K562 (cell line): ENCODE results near the gene GRXCR1.

ENCODE experiments used
- ATF2 ChIP-seq: sonication (generic); formaldehyde crosslinking; IDR thresholded peaks from 2 replicates; pipeline ENCODE4 v1.8.1; 2022; ENCODE audit warnings: missing genetic modification reagents
- BRF1 ChIP-seq: IDR thresholded peaks from 3 replicates; pipeline ENCODE4 v1.6.1; 2011; ENCODE audit warnings: borderline replicate concordance, mild to moderate bottlenecking; ENCODE audit not compliant: insufficient read length; ENCODE audit errors: extremely low read depth
- DACH1 ChIP-seq: fragments of 450-650 bp; IDR thresholded peaks from 2 replicates; pipeline ENCODE4 v1.6.1; 2018; ENCODE audit not compliant: partially characterized antibody
- EZH2 ChIP-seq: IDR thresholded peaks from 2 replicates; pipeline ENCODE4 v1.6.1; 2012; ENCODE audit warnings: low read depth, mild to moderate bottlenecking, inconsistent platforms, low read length, borderline replicate concordance
- OTX1 ChIP-seq: fragments of 450-650 bp; formaldehyde crosslinking; IDR thresholded peaks from 2 replicates; pipeline ENCODE4 v1.4.0; 2022; ENCODE audit warnings: mild to moderate bottlenecking
- TCF7 ChIP-seq: sonication (generic); IDR thresholded peaks from 2 replicates; pipeline ENCODE4 v1.6.1; 2016; ENCODE audit warnings: antibody characterized with exemption, borderline replicate concordance
- TF ChIP-seq, protein P1 (sequence below): fragments of 450-650 bp; IDR thresholded peaks from 2 replicates; pipeline ENCODE4 v1.6.1; 2018; ENCODE audit warnings: mild to moderate bottlenecking, low read depth; ENCODE audit not compliant: partially characterized antibody
- TF ChIP-seq, protein P2 (sequence below), 3 experiments: IDR thresholded peaks in 2 of 3; conservative IDR thresholded peaks in 1 of 3; 2 replicates each; pipeline ENCODE4 v1.5.1; 2011 to 2012; ENCODE audit warnings: low read length in 3 of 3, mild to moderate bottlenecking in 3 of 3, control low read depth in 2 of 3, improper control_type of control experiment in 1 of 3, inconsistent platforms in 1 of 3, low read depth in 1 of 3, mixed read lengths in 1 of 3, moderate library complexity in 1 of 3; ENCODE audit not compliant: insufficient read depth in 2 of 3

DNA sequence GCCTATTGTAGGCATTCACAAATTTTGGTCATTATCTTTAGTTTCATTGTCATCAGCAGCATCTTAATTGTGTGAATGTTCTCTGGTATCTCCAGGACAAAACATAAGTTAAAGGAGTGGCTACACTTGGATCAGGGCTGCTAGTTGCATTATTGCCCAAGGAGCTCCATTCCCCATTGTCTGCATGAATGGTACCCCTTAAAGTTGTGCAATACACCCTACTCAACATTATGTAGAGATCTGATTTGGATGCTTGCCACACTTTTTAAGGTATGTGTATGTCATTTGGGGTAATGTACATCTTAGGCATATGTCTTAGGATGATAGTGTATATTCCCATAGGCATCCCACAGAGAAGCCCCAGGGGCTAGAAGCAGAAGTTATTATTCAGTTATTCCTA, 2.9 kb downstream of the GRXCR1 start:
- TF ChIP-seq EZH2, result no peak
- TF ChIP-seq TCF7, result no peak
- TF ChIP-seq, protein P1, sequence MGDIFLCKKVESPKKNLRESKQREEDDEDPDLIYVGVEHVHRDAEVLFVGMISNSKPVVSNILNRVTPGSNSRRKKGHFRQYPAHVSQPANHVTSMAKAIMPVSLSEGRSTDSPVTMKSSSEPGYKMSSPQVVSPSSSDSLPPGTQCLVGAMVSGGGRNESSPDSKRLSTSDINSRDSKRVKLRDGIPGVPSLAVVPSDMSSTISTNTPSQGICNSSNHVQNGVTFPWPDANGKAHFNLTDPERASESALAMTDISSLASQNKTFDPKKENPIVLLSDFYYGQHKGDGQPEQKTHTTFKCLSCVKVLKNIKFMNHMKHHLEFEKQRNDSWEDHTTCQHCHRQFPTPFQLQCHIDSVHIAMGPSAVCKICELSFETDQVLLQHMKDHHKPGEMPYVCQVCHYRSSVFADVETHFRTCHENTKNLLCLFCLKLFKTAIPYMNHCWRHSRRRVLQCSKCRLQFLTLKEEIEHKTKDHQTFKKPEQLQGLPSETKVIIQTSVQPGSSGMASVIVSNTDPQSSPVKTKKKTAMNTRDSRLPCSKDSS, result no peak
- no peak for TF ChIP-seq OTX1
- no peak for TF ChIP-seq ATF2
- TF ChIP-seq BRF1, result no peak
- TF ChIP-seq, protein P2, sequence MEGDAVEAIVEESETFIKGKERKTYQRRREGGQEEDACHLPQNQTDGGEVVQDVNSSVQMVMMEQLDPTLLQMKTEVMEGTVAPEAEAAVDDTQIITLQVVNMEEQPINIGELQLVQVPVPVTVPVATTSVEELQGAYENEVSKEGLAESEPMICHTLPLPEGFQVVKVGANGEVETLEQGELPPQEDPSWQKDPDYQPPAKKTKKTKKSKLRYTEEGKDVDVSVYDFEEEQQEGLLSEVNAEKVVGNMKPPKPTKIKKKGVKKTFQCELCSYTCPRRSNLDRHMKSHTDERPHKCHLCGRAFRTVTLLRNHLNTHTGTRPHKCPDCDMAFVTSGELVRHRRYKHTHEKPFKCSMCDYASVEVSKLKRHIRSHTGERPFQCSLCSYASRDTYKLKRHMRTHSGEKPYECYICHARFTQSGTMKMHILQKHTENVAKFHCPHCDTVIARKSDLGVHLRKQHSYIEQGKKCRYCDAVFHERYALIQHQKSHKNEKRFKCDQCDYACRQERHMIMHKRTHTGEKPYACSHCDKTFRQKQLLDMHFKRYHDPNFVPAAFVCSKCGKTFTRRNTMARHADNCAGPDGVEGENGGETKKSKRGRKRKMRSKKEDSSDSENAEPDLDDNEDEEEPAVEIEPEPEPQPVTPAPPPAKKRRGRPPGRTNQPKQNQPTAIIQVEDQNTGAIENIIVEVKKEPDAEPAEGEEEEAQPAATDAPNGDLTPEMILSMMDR (IDR thresholded peaks at IDR 0.05 in 2 of 3, conservative IDR thresholded peaks at IDR 0.05 in 1 of 3; ENCODE audit: insufficient read depth in 2 of 3, low read depth in 1 of 3, low read length in 3 of 3), result no peak
- no peak for TF ChIP-seq DACH1
